KMS-11 (cell line): ENCODE measurements around the gene KCNG3.

Source experiments
- H2AFZ ChIP-seq: fragments of 200-600 bp; sonication (generic); 2 replicates; pipeline ENCODE4 v1.6.1; 2016; ENCODE audit warnings: antibody characterized with exemption, mixed run types, low read depth
- H3K27ac ChIP-seq: fragments of 200-600 bp; sonication (generic); 2 replicates; pipeline ENCODE4 v1.6.1; 2016; ENCODE audit warnings: mild to moderate bottlenecking, mixed run types
- H3K27me3 ChIP-seq: fragments of 200-600 bp; sonication (generic); 2 replicates; pipeline ENCODE4 v1.6.1; 2017; ENCODE audit warnings: mild to moderate bottlenecking, low read depth, mixed run types, moderate library complexity; ENCODE audit not compliant: insufficient read depth
- H3K36me3 ChIP-seq: fragments of 200-600 bp; sonication (generic); 2 replicates; pipeline ENCODE4 v1.6.1; 2017; ENCODE audit warnings: mild to moderate bottlenecking, mixed run types; ENCODE audit not compliant: insufficient read depth
- H3K4me1 ChIP-seq: fragments of 200-600 bp; sonication (generic); 2 replicates; pipeline ENCODE4 v1.6.1; 2016; ENCODE audit warnings: mild to moderate bottlenecking, low read depth, mixed run types; ENCODE audit not compliant: poor library complexity, severe bottlenecking
- H3K4me2 ChIP-seq: fragments of 200-600 bp; sonication (generic); 2 replicates; pipeline ENCODE4 v1.7.0; 2016; ENCODE audit warnings: mild to moderate bottlenecking, mixed run types
- H3K4me3 ChIP-seq: fragments of 200-600 bp; sonication (generic); IDR thresholded peaks from 2 replicates; pipeline ENCODE4 v1.6.1; 2017; ENCODE audit warnings: low read depth, low read length, mixed read lengths; ENCODE audit not compliant: insufficient read depth
- H3K79me2 ChIP-seq: fragments of 200-600 bp; sonication (generic); 2 replicates; pipeline ENCODE4 v1.6.1; 2016; ENCODE audit warnings: low read depth, mixed run types; ENCODE audit not compliant: insufficient read depth
- H3K9ac ChIP-seq: fragments of 200-600 bp; sonication (generic); 2 replicates; pipeline ENCODE4 v1.6.1; 2016; ENCODE audit warnings: mild to moderate bottlenecking, mixed run types
- H4K20me1 ChIP-seq: fragments of 200-600 bp; sonication (generic); 2 replicates; pipeline ENCODE4 v1.6.1; 2016; ENCODE audit warnings: mild to moderate bottlenecking, mixed run types; ENCODE audit not compliant: insufficient read depth
- TF ChIP-seq, protein P1 (sequence below): fragments of 200-600 bp; sonication (generic); conservative IDR thresholded peaks from 2 replicates; pipeline ENCODE4 v1.6.1; 2017; ENCODE audit warnings: low read depth, mild to moderate bottlenecking, antibody characterized with exemption, low read length, moderate library complexity, mixed read lengths

KCNG3 gene

DNA sequence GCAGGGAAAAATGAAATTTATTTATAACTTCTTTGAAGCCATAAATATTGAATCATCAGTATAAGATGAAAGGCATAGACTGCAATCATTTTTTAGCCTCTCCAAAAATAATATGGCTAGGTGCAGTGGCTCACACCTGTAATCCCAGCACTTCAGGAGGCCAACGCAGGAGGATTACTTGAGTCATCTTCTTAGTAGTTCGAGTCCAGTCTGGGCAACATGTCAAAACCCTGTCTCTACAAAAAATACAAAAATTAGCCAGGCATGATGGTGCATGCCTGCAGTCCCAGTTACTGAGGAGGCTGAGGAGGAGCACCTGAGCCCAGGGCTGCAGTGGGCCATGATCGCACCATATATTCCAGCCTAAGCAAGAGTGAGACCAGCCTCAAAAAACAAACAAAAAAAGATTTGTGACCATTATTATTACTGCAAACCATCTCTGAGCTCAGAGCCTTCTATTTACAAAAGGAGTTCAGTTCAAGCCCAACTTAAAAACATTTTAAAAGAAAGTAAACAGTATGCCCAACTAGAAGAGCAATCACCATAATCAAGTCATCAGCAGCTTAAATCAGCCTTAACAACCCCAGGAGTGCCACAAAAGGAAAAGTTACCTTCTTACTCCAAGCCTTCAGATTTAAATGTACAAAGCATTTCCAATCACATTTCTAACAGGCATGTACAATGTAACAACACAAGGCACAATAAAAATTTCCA lies 37.5 kb downstream of the KCNG3 start:
- H3K27ac ChIP-seq: no peak overlapping the region
- H4K20me1 ChIP-seq: no peaks in the 10 kb centered on the region
- no peaks in the 10 kb centered on the region for H3K27me3 ChIP-seq
- no peak overlapping the region for H2AFZ ChIP-seq
- no peaks in the 10 kb centered on the region for H3K36me3 ChIP-seq
- H3K79me2 ChIP-seq: no peaks in the 10 kb centered on the region
- H3K4me1 ChIP-seq: no peaks in the 10 kb centered on the region
- no peak overlapping the region for H3K4me3 ChIP-seq
- no peak overlapping the region for H3K4me2 ChIP-seq
- H3K9ac ChIP-seq: no peak overlapping the region
- TF ChIP-seq, protein P1, sequence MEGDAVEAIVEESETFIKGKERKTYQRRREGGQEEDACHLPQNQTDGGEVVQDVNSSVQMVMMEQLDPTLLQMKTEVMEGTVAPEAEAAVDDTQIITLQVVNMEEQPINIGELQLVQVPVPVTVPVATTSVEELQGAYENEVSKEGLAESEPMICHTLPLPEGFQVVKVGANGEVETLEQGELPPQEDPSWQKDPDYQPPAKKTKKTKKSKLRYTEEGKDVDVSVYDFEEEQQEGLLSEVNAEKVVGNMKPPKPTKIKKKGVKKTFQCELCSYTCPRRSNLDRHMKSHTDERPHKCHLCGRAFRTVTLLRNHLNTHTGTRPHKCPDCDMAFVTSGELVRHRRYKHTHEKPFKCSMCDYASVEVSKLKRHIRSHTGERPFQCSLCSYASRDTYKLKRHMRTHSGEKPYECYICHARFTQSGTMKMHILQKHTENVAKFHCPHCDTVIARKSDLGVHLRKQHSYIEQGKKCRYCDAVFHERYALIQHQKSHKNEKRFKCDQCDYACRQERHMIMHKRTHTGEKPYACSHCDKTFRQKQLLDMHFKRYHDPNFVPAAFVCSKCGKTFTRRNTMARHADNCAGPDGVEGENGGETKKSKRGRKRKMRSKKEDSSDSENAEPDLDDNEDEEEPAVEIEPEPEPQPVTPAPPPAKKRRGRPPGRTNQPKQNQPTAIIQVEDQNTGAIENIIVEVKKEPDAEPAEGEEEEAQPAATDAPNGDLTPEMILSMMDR: no peak

DNA sequence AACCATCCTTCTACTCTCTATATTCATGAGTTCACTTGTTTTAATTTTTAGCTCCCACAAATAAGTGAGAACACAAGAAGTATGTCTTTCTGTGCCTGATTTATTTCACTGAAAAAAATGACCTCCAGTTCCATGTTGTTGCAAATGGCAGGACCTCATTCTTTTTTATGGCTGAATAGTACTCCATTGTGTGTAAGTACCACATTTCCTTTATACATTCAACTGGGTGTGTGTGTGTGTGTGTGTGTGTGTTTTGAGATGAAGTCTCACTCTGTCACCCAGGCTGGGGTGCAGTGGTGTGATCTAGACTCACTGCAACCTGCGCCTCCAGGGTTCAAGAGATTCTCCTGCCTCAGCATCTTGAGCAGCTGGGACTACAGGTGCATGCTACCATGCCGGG lies 41.2 kb downstream of the KCNG3 start:
- TF ChIP-seq, protein P1: no peak
- Histone ChIP-seq H3K27ac (no peak overlapping the region), H4K20me1 (no peaks in the 10 kb centered on the region)

DNA sequence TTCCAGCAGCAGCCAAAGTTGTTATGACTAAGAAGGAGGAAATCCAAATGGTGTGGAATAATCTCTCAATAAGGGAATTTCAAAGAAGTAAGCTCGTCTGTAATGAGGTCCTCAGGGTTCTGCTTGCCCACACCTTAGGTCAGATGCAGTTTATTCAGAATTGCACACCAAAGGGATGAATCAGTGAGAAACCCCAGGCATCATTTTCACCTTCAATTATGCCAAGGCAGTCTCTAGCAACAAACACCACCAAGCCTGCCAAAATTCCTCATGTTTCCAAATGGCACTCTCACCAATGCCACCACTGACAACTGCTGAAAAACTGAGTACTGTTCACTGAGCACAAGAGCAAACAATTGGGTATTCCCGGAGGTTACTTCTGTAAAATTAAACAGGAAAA lies 43.6 kb downstream of the KCNG3 start:
- Histone ChIP-seq H4K20me1 (no peaks in the 10 kb centered on the region), H3K27ac (no peak overlapping the region), H3K4me2 (no peak overlapping the region), H3K79me2 (no peaks in the 10 kb centered on the region), H3K4me1 (no peaks in the 10 kb centered on the region), H2AFZ (no peak overlapping the region), H3K9ac (no peak overlapping the region), H3K4me3 (no peak overlapping the region), H3K36me3 (no peaks in the 10 kb centered on the region), H3K27me3 (no peaks in the 10 kb centered on the region)
- TF ChIP-seq, protein P1: no peak

More for the DNA sequence above, 41.2 kb downstream of the KCNG3 start:
- Histone ChIP-seq H3K4me2 (no peak overlapping the region), H3K9ac (no peak overlapping the region), H3K27me3 (no peaks in the 10 kb centered on the region), H3K36me3 (no peaks in the 10 kb centered on the region), H3K79me2 (no peaks in the 10 kb centered on the region), H3K4me3 (no peak overlapping the region), H2AFZ (no peak overlapping the region), H3K4me1 (no peaks in the 10 kb centered on the region)

DNA sequence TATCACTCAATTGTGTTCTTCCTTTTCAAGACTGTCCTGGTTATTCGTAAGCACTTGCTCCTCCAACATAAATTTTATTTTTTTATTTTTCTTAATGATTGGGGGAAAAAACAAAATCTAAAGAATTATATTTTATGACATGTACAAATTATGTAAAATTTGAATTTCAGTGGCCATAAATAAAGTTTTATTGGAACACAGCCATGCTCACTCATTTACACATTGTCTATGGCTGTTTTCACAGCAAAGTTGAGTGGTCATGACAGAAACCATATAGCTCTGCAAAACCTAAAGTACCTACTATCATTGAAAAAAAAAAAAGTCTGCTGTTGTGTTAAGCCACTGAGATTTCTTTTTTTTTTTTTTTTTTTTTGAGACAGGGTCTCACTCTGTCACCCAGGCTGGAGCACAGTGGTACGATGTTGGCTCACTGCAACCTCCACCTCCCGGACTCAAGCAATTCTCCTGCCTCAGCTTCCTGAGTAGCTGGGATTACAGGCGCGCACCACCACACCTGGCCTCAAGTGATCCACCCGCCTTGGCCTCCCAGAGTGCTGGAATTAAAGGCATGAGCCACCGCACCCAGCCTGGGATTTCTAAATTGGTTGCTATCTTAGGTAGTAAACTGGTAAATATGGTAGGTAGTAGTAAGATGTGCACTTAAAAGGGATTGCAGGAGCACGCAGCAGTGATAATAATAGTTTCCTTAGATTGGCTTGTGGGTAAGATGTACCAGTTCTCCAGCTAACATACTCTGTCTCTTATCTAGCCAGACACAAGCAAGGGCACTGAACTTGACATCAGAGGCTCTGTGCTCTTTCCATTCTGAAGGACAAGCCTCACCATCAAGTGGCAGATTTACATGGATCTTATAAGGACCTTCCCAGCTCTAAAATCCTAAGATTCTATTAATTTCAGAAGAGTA lies 44.4 kb downstream of the KCNG3 start:
- Histone ChIP-seq H3K4me1 (no peaks in the 10 kb centered on the region), H2AFZ (no peak overlapping the region), H3K4me2 (no peak overlapping the region), H3K36me3 (no peaks in the 10 kb centered on the region), H3K27me3 (no peaks in the 10 kb centered on the region), H3K9ac (no peak overlapping the region), H3K27ac (no peak overlapping the region), H3K4me3 (no peak overlapping the region), H3K79me2 (no peaks in the 10 kb centered on the region), H4K20me1 (no peaks in the 10 kb centered on the region)
- TF ChIP-seq, protein P1: no peak
